D341Med (cell line): ENCODE measurements around the gene PCDHB12.
"Not testable (repeated sequence)": the region's sequence is repeated elsewhere in the genome, so short reads cannot be mapped to it uniquely, and the experiment has no call there.

Experiments used
- DNase-seq: peaks from one replicate; pipeline ENCODE4 v3.0.0; 2012; ENCODE audit warnings: low spot score

The PCDHB12 gene

DNA sequence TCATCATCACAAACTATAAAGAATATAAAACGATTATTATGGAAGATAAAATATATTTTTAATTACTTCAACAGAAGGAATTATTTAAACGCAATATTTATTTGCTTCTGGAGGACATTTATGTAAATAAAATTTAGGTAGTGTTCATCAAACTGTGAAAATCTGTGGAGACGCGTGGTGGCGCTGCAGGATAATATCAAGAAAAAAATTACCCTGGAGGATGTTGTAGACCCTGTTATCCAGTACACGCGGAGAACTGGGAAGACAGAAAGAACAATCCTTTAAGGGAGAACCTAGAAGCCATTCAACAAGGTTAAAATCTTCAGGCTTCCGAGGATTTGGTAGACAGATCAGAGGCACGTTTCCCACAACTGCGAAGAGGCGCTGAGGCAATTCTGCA lies at the start of gene PCDHB12:
Gene PCDHB12 (plus strand): TSS at position 242 of the 400 bp plus-strand sequence. CDS start 189 bp downstream, outside the sequence.
- DNase-seq: no peak

DNA sequence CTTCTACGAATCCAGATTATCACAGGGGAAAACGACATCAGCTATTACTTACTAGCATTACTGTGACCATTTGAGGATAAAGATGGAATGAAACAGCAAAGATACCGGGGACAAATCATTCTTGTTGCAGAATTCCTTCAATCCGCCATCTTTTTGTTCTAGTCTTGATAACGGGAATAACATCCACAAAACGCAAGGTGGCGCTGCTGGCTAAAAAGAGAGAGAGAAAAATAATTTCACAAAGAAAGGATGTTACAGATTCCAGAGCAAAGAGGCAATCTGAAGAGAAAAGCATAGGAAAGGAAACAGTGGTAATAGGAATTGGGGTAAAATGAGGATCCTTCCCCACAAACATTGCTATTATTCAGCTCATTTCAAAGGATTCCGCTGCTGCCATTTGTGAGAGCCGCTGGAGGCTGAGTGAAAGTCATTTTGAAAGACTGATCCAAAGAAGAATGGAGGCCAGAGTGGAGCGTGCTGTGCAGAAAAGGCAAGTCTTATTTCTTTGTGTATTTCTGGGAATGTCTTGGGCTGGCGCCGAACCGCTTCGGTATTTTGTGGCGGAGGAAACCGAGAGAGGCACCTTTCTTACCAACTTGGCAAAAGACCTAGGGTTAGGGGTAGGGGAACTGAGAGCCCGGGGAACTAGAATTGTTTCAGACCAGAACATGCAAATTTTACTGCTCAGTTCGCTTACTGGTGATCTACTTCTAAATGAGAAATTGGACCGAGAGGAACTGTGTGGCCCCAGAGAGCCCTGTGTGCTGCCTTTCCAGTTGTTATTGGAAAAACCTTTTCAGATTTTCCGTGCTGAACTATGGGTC lies 35.9 kb upstream of the PCDHB12 start, which contains the start of gene PCDHB7:
Gene PCDHB7 (plus strand): TSS at position 264 of the 824 bp plus-strand sequence. CDS start 192 bp downstream, at position 456.
- no peak for DNase-seq

DNA sequence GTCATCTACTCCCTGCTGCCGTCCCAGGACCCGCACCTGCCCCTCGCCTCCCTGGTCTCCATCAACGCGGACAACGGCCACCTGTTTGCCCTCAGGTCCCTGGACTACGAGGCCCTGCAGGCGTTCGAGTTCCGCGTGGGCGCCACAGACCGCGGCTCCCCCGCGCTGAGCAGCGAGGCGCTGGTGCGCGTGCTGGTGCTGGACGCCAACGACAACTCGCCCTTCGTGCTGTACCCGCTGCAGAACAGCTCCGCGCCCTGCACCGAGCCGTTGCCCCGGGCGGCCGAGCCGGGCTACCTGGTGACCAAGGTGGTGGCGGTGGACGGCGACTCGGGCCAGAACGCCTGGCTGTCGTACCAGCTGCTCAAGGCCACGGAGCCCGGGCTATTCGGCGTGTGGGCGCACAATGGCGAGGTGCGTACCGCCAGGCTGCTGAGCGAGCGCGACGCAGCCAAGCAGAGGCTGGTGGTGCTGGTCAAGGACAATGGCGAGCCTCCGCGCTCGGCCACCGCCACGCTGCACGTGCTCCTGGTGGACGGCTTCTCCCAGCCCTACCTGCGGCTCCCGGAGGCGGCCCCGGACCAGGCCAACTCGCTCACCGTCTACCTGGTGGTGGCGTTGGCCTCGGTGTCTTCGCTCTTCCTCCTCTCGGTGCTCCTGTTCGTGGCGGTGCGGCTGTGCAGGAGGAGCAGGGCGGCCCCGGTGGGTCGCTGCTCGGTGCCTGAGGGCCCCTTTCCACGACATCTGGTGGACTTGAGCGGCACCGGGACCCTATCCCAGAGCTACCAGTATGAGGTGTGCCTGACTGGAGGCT lies 34.0 kb upstream of the PCDHB12 start:
- DNase-seq: not testable (repeated sequence)

DNA sequence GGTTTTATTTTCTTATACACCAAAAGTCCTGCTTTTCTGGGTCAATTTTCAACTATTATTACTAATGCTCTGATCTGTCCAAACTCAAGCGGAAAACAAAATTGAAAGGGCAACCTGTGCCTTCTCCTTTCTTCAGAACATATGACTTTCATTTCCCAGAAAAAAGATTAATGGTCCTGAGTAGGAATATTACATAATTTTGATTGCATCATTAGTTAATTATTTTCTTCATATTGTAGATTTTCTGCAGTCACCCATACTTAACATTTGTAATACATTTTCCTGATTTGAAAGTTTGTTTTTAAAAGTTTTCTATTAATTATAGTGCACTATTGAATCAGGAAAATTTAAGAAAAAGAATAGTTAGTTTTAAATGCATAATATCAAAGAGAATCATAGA lies 32.6 kb upstream of the PCDHB12 start:
- DNase-seq: no peak

DNA sequence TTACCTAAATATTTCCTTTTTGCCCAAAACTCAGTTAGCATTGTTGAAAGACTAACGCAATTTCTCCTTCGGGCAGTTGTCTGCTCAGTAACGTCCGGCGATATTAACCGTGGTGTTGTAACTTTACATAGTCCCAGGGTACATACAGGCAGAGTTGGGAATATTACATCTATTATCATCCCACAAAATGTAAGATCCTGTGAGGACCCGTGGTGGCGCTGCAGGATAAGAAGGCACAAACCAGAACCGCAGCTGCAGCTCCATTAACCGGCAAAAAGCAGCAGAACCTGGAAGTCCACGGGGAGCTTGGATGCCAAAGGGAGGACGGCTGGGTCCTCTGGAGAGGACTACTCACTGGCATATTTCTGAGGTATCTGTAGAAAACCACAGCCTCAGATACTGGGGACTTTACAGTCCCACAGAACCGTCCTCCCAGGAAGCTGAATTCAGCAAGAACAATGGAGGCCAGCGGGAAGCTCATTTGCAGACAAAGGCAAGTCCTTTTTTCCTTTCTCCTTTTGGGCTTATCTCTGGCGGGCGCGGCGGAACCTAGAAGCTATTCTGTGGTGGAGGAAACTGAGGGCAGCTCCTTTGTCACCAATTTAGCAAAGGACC lies 30.8 kb upstream of the PCDHB12 start, which contains the start of gene PCDHB8:
Gene PCDHB8 (plus strand): TSS at position 214 of the 615 bp plus-strand sequence. CDS start 245 bp downstream, at position 459.
- not testable (repeated sequence) for DNase-seq

DNA sequence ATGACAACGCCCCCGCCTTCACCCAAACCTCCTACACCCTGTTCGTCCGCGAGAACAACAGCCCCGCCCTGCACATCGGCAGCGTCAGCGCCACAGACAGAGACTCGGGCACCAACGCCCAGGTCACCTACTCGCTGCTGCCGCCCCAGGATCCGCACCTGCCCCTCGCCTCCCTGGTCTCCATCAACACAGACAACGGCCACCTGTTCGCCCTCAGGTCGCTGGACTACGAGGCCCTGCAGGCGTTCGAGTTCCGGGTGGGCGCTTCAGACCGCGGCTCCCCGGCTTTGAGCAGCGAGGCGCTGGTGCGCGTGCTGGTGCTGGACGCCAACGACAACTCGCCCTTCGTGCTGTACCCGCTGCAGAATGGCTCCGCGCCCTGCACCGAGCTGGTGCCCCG lies 29.1 kb upstream of the PCDHB12 start:
- DNase-seq: not testable (repeated sequence)

DNA sequence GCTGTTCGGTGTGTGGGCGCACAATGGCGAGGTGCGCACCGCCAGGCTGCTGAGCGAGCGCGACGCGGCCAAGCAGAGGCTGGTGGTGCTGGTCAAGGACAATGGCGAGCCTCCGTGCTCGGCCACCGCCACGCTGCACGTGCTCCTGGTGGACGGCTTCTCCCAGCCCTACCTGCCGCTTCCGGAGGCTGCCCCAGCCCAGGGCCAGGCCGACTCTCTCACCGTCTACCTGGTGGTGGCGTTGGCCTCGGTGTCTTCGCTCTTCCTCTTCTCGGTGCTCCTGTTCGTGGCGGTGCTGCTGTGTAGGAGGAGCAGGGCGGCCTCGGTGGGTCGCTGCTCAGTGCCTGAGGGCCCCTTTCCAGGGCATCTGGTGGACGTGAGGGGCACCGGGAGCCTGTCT lies 28.6 kb upstream of the PCDHB12 start:
- not testable (repeated sequence) for DNase-seq

DNA sequence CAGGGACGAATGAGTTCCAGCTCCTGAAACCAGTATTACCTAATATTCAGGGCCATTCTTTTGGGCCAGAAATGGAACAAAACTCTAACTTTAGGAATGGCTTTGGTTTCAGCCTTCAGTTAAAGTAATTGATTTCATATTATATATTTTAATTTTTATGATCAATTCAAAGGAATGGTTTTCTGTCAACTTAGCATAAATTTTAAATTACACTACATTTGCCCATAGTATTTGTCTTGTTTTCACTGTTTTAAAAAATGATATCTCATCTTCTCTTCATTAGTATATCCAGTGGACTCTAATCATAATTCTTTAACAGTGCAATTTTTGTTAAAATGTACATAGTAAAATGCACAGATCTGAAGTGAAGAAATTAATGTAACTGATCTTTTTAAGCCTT lies 28.2 kb upstream of the PCDHB12 start:
- DNase-seq: no peak

DNA sequence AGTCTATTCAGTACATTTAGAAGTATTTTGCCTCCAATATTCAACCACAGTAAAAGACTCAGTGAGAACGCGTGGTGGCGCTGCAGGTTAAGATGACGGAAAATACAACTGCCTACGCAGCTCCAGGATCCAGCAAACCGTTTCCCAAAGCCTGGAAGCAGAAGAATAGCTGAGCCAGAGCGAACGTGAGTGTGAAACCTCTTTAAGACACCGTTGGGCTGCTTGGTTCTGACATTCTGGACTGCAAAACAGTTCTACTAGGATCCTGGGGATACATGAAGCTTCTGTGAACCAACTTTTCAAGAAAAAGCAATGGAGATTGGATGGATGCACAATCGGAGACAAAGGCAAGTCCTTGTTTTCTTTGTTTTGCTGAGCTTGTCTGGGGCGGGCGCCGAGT lies 26.3 kb upstream of the PCDHB12 start, which contains the start of gene PCDHB16:
Gene PCDHB16 (plus strand): TSS at position 140 of the 400 bp plus-strand sequence. CDS start 173 bp downstream, at position 313.
- peak; percentile 76 for DNase-seq

DNA sequence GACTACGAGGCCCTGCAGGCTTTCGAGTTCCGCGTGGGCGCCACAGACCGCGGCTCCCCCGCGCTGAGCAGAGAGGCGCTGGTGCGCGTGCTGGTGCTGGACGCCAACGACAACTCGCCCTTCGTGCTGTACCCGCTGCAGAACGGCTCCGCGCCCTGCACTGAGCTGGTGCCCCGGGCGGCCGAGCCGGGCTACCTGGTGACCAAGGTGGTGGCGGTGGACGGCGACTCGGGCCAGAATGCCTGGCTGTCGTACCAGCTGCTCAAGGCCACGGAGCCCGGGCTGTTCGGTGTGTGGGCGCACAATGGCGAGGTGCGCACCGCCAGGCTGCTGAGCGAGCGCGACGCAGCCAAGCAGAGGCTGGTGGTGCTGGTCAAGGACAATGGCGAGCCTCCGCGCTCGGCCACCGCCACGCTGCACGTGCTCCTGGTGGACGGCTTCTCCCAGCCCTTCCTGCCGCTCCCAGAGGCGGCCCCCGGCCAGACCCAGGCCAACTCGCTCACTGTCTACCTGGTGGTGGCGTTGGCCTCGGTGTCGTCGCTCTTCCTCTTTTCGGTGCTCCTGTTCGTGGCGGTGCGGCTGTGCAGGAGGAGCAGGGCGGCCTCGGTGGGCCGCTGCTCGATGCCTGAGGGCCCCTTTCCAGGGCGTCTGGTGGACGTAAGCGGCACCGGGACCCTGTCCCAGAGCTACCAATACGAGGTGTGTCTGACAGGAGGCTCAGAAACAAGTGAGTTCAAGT lies 24.2 kb upstream of the PCDHB12 start:
- DNase-seq: not testable (repeated sequence)

DNA sequence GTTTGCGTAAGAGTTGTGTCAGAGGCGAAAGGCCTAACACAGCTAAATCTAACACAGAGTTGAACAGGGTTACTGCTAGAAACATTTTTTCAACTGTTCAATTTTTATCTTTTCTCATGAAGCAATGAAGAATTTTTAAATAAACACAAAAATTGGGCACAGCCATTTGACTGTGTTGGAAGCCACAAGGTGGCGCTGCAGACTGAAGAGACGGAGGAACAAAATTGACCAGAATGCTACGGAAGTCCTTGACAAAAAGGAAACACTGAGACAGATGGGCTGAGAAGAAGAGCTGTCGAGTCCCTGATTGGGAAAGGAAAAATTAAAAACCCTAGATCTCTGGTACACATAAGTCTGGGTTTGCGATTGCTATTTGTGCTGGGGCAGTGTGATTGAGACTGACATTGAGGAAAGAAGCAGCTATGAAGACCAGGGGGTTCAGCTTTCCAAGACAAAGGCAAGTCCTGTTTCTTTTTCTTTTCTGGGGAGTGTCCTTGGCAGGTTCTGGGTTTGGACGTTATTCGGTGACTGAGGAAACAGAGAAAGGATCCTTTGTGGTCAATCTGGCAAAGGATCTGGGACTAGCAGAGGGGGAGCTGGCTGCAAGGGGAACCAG lies 21.5 kb upstream of the PCDHB12 start, which contains the start of gene PCDHB9:
Gene PCDHB9 (plus strand): TSS at position 265 of the 616 bp plus-strand sequence. CDS start 158 bp downstream, at position 423.
- no peak for DNase-seq

DNA sequence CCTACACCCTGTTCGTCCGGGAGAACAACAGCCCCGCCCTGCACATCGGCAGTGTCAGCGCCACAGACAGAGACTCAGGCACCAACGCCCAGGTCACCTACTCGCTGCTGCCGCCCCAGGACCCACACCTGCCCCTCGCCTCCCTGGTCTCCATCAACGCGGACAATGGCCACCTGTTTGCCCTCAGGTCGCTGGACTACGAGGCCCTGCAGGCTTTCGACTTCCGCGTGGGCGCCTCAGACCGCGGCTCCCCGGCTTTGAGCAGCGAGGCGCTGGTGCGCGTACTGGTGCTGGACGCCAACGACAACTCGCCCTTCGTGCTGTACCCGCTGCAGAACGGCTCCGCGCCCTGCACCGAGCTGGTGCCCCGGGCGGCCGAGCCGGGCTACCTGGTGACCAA lies 19.8 kb upstream of the PCDHB12 start:
- DNase-seq: not testable (repeated sequence)

DNA sequence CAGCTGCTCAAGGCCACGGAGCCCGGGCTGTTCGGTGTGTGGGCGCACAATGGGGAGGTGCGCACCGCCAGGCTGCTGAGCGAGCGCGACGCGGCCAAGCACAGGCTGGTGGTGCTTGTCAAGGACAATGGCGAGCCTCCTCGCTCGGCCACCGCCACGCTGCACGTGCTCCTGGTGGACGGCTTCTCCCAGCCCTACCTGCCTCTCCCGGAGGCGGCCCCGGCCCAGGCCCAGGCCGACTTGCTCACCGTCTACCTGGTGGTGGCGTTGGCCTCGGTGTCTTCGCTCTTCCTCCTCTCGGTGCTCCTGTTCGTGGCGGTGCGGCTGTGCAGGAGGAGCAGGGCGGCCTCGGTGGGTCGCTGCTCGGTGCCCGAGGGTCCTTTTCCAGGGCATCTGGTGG lies 19.4 kb upstream of the PCDHB12 start:
- not testable (repeated sequence) for DNase-seq

DNA sequence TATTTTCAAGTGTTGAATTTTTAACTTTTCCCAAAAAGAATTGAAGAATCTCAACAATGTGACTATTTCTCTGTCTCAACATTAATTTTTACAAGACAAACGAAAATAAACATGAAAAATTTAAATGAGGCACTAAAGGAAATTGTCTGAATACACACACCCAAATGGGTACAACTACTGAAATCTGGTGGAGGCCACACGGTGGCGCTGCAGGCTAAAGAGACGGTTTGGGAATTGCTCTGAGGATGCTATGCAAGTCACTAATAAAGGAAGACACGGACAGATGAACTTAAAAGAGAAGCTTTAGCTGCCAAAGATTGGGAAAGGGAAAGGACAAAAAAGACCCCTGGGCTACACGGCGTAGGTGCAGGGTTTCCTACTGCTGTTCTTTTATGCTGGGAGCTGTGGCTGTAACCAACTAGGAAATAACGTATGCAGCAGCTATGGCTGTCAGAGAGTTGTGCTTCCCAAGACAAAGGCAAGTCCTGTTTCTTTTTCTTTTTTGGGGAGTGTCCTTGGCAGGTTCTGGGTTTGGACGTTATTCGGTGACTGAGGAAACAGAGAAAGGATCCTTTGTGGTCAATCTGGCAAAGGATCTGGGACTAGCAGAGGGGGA lies 16.3 kb upstream of the PCDHB12 start, which contains the start of gene PCDHB10:
Gene PCDHB10 (plus strand): TSS at position 244 of the 616 bp plus-strand sequence. CDS start 200 bp downstream, at position 444.
- no peak for DNase-seq

DNA sequence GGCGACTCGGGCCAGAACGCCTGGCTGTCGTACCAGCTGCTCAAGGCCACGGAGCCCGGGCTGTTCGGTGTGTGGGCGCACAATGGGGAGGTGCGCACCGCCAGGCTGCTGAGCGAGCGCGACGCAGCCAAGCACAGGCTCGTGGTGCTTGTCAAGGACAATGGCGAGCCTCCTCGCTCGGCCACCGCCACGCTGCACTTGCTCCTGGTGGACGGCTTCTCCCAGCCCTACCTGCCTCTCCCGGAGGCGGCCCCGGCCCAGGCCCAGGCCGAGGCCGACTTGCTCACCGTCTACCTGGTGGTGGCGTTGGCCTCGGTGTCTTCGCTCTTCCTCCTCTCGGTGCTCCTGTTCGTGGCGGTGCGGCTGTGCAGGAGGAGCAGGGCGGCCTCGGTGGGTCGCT lies 14.2 kb upstream of the PCDHB12 start:
- not testable (repeated sequence) for DNase-seq

DNA sequence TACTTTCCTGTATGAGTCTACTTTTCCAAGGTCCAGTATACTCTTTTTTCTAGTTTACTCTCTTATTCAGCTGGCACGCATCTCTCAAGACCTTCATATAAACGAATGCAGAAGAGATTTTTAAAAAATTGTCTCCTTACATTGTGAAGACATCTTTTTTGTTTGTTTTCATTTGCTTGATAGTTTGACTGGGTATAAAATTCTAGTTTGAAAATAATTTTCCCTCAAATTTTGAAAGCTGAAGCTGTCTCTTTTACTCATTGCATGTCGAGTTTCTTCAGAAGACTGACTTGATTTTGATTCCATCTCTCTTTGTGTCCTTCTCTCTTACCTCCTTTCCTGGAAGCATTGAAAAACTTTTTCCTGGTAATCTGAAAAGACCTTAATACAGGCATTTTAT lies 12.2 kb upstream of the PCDHB12 start:
- DNase-seq: no peak

DNA sequence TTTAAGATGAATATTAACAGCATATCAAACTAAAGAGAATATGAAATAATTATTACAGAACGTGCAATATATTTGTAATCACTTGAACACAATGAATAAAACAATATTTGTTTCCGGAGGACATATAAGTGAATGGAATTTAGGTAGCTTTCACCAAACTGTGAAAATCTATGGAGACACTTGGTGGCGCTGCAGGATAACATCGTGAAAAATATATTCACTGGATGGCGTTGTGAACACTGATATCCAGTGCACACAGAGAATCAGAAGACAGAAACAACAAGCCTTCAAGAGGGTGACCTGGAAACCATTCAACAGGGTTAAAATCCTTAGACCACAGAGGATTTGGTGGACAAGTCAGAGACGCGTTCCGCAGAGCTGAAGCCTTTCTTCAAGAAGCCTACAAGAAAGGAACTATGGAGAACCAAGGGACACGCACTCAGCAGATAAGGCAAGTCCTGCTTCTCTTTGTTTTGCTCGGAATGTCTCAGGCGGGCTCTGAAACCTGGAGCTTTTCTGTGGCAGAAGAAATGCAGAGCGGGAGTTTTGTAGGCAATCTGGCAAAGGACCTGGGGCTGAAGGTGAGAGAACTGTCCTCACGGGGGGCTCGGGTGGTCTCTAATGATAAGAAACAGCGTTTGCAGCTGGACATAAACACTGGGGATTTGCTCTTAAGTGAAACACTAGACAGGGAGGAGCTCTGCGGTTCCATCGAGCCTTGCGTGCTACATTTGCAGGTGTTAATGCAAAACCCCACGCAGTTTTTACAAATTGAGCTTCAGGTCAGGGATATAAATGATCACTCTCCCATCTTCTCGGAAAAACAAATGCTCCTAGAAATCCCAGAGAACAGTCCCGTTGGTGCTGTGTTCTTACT lies 8.9 kb upstream of the PCDHB12 start, which contains the start of gene PCDHB11:
Gene PCDHB11 (plus strand): TSS at position 269 of the 877 bp plus-strand sequence. CDS start 148 bp downstream, at position 417.
- DNase-seq: no peak

DNA sequence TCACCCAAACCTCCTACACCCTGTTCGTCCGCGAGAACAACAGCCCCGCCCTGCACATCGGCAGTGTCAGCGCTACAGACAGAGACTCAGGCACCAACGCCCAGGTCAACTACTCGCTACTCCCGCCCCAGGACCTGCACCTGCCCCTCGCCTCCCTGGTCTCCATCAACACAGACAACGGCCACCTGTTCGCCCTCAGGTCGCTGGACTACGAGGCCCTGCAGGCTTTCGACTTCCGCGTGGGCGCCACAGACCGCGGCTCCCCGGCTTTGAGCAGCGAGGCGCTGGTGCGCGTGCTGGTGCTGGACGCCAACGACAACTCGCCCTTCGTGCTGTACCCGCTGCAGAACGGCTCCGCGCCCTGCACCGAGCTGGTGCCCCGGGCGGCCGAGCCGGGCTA lies 7.4 kb upstream of the PCDHB12 start:
- DNase-seq: not testable (repeated sequence)

DNA sequence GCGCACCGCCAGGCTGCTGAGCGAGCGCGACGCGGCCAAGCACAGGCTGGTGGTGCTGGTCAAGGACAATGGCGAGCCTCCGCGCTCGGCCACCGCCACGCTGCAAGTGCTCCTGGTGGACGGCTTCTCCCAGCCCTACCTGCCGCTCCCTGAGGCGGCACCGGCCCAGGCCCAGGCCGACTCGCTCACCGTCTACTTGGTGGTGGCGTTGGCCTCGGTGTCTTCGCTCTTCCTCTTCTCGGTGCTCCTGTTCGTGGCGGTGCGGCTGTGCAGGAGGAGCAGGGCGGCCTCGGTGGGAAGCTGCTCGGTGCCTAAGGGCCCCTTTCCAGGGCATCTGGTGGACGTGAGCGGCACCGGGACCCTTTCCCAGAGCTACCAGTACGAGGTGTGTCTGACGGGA lies 6.9 kb upstream of the PCDHB12 start:
- not testable (repeated sequence) for DNase-seq
